Muscle of arm (tissue), 14 donors: ENCODE data around the gene PRLH. TPM values are rescaled to one million over a fixed set of nuclear protein-coding genes. Genes with fewer than 3 reads are reported as not detected.

Experiments
- DNase-seq: peaks from one replicate; pipeline ENCODE4 v3.0.0-alpha.2; 2013
- long read RNA-seq, 11 donors: transcript quantifications; one replicate each; lab custom pipeline, GENCODE V29; 2026
- polyA plus RNA-seq, 12 donors: library from polyadenylated mRNA; unstranded; fragments of 120-200 nt; gene quantifications; one replicate each; pipeline ENCODE4 v1.2.1, GENCODE V29; 2013; ENCODE audit not compliant: insufficient read length in 12 of 12

The PRLH gene
- polyA plus RNA-seq: not detected
- long read RNA-seq, donor 1: 0 reads
- long read RNA-seq, donor 2: 0 reads
- long read RNA-seq, donor 3: 0 reads
- long read RNA-seq, donor 4: 0 reads
- long read RNA-seq, donor 5: 0 reads
- long read RNA-seq, donor 6: 0 reads
- long read RNA-seq, donor 7: 0 reads
- long read RNA-seq, donor 8: 0 reads
- long read RNA-seq, donor 9: 0 reads
- long read RNA-seq, donor 10: 0 reads
- long read RNA-seq, donor 11: 0 reads

GRCh38 chr2:237566401-237567235, at the start of gene PRLH:
Gene PRLH, plus strand, starts transcription at chr2:237566574. Its CDS starts 0 bp downstream, at chr2:237566574.
- no peak for DNase-seq

GRCh38 chr2:237517163-237517562, 49.2 kb upstream of the PRLH start:
- DNase-seq: no peak

- DNase-seq: no peak
Observed at GRCh38 chr2:237517990-237518389, 48.4 kb upstream of the PRLH start.

- DNase-seq: no peak
Observed at GRCh38 chr2:237519506-237520245, 46.7 kb upstream of the PRLH start.

- no peak for DNase-seq
Observed at GRCh38 chr2:237520290-237520689, 46.1 kb upstream of the PRLH start.

GRCh38 chr2:237524631-237525030, 41.7 kb upstream of the PRLH start:
- DNase-seq: no peak

GRCh38 chr2:237525559-237526157, 40.7 kb upstream of the PRLH start:
- DNase-seq: no peak

GRCh38 chr2:237527233-237527632, 39.1 kb upstream of the PRLH start:
- DNase-seq: no peak

GRCh38 chr2:237527766-237528165, 38.6 kb upstream of the PRLH start:
- DNase-seq: no peak

GRCh38 chr2:237529452-237530402, 36.6 kb upstream of the PRLH start:
- no peak for DNase-seq

GRCh38 chr2:237530472-237531433, 35.6 kb upstream of the PRLH start:
- DNase-seq: no peak

- no peak for DNase-seq
Observed at GRCh38 chr2:237532160-237532559, 34.2 kb upstream of the PRLH start.

GRCh38 chr2:237533668-237534161, 32.7 kb upstream of the PRLH start:
- no peak for DNase-seq

- DNase-seq: no peak
Observed at GRCh38 chr2:237534380-237534779, 32.0 kb upstream of the PRLH start.

- DNase-seq: no peak
Observed at GRCh38 chr2:237535385-237536082, 30.8 kb upstream of the PRLH start.

GRCh38 chr2:237536083-237536415, 30.3 kb upstream of the PRLH start:
- DNase-seq: no peak

- no peak for DNase-seq
Observed at GRCh38 chr2:237536617-237537016, 29.8 kb upstream of the PRLH start.

- DNase-seq: no peak
Observed at GRCh38 chr2:237538001-237538720, 28.2 kb upstream of the PRLH start.
